GM18508 (cell line): ENCODE measurements around the gene PTPA.

Experiments used
- ATAC-seq: cut with Tn5 transposase; IDR thresholded peaks from one replicate; pipeline ENCODE4 v1.9.1; 2021; ENCODE audit warnings: moderate number of reproducible peaks; ENCODE audit not compliant: insufficient read depth, unreplicated experiment

PTPA gene

GRCh38 chr9:129110740-129111527 is at the start of gene PTPA, which contains the start of gene CRAT:
PTPA (plus strand) TSS chr9:129111415; CDS start chr9:129111601, 186 bp downstream.
CRAT (minus strand) TSS chr9:129110793; CDS start chr9:129110509, 284 bp downstream.
- no peak for ATAC-seq

- no peak for ATAC-seq
Observed at GRCh38 chr9:129063061-129063460, 48.2 kb upstream of the PTPA start.

GRCh38 chr9:129064499-129064908 is 46.7 kb upstream of the PTPA start:
- no peak for ATAC-seq

GRCh38 chr9:129068110-129068509 is 43.1 kb upstream of the PTPA start:
- no peak for ATAC-seq

GRCh38 chr9:129068990-129069861 is 42.0 kb upstream of the PTPA start:
- no peak for ATAC-seq

GRCh38 chr9:129069862-129070641 is 41.2 kb upstream of the PTPA start:
- no peak for ATAC-seq

GRCh38 chr9:129070696-129071525 is 40.3 kb upstream of the PTPA start:
- no peak for ATAC-seq

GRCh38 chr9:129071526-129072126 is 39.6 kb upstream of the PTPA start:
- no peak for ATAC-seq

GRCh38 chr9:129072171-129072570 is 39.0 kb upstream of the PTPA start:
- no peak for ATAC-seq

- no peak for ATAC-seq
Observed at GRCh38 chr9:129073404-129073803, 37.8 kb upstream of the PTPA start.

- ATAC-seq: no peak
Observed at GRCh38 chr9:129074106-129074505, 37.1 kb upstream of the PTPA start.

GRCh38 chr9:129075996-129076639 is 35.1 kb upstream of the PTPA start:
- no peak for ATAC-seq

- ATAC-seq: no peak
Observed at GRCh38 chr9:129076640-129077037, 34.6 kb upstream of the PTPA start.

GRCh38 chr9:129077236-129077635 is 34.0 kb upstream of the PTPA start:
- ATAC-seq: no peak

GRCh38 chr9:129078691-129079503 is 32.3 kb upstream of the PTPA start:
- no peak for ATAC-seq

GRCh38 chr9:129079829-129080228 is 31.4 kb upstream of the PTPA start:
- no peak for ATAC-seq

- ATAC-seq: no peak
Observed at GRCh38 chr9:129080298-129080600, 31.0 kb upstream of the PTPA start.
